GM18508 (cell line): ENCODE measurements around the gene FTO.

ENCODE experiments used
- ATAC-seq: cut with Tn5 transposase; IDR thresholded peaks from one replicate; pipeline ENCODE4 v1.9.1; 2021; ENCODE audit warnings: moderate number of reproducible peaks; ENCODE audit not compliant: insufficient read depth, unreplicated experiment

FTO gene

DNA sequence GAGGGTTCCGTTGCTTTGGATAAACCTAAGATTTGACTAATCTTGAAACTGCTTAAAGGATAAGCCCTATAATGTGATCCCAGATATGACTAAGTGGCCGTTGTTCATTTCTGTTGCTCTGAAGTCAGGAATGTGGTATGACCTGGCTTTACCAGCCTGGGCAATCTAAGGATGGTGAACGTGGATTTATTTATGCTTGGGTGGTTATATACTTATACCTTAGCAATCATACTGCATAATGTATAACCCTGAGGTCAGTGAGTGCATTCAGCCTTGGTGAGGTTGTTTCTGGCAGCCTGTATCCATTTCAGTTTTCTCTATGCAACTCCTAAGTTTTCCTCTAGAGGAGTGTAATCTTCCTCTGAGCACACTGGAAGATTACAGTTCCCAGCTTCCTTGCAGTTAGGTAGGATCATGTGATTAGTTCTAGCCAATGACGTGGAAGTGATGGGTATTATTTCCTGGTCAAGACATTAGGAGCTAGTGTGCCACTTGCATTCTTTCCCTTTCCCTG, 41.9 kb downstream of the FTO start:
- no peak for ATAC-seq

DNA sequence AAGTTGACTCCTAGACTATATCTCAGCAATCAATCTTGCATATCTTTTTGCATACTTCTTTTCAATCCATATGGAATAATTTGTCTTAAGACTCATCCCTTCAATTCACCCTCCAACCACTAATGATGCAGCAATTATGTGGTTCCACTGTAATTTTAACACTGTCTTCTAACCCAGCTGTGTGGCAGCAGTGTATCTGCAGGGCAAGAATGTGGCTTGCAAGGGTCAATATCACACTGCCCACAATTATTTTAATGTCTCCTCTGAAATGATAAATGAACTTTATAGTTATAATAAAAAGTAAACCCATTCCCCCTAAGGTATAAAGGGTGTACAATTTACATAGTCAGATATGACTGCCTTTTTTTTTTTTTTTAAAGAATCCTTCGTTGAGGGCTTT, 48.6 kb downstream of the FTO start:
- no peak for ATAC-seq

DNA sequence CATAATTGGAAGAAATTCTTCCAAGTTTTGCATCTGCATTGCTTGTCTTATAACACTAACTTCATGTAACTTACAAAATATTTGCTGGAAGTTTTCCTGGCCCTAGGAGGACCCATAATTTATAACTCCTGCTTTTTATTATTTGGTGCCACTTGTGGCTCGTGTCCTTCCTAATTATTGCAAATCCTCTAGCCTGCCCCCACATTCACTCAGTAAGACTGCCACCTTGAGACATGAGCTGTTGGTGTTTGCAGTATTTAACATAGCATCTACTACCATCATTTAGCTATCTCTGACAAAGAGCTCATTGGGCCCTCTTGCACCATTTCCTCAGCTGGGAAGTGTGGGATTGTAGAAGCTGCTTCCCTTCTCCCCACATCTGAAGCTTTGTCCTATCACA, 49.5 kb downstream of the FTO start:
- ATAC-seq, result no peak

DNA sequence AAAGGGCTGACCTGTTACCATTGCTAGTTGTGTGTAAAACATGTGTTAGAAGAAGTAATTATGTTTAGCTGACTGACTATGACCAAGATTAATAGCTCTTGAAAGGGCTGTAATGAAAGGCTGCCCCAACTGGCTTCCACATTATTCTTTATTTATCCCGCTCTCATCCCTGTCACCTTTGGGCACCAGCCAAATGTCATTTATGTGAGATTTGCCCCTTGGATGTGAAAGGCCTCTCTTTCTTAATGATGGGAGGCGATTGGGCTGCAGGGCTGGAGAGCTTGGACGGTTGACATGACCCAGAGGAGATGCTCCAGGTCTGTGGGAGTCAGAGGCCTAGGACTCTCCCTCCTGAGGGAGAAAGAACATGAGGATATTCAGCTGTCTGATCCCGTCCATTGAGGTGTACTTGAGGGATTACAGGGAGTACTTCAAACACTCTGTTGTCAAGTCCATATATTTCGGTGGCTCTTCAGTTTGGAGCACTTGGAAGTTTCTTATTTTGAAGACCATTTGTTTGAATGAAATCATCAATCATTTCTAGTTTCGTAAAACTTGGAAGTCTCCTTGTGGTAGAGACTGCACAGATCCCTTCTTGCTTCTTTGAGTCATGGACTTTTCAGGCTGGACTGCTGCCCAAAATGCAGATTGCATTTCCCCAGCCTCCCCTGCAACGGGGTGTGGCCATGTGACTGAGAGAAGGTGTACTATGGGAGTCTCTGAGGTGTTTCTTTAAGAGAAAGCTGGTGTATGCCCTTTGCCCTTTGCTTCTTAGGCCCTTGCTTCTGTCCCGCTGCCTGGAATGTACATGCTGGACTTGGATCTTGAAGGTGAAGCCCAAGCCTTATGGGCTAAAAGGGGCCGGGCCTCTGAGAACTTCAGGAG, 51.3 kb downstream of the FTO start:
- no peak for ATAC-seq

DNA sequence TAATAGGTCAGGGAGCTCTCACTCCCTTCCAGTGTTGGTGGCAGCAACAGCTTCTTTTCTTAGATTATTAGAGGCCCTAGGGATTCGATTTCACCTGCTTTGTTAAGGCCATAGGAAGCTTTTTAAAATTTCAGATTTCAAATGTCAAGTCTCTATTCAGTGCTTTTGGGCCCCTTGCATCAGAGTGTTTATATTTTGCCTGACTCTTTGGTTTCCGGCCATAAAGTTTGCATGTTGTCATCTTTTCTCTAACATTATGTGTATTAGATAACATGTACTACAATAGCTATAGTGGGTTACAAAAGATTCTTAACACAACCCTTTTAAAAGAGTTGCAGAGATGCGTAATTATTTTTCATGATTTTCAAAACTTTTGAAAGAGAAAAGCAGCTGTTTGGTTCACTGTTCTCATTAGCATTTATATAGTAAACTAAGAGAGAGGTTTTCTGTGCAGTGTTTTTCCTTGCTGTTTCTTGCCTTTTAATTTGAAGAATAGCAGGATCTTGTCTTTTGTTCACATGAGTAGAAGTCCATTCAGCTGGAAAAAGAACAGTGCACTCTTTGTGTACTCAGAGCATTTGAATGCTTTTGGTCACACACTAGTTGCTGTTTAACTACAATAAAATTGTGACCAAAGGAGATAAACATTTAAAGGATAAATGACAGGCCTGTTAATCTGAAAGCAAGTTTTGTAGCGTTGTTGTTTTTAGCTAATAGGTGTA, 52.5 kb downstream of the FTO start:
- no peak for ATAC-seq

DNA sequence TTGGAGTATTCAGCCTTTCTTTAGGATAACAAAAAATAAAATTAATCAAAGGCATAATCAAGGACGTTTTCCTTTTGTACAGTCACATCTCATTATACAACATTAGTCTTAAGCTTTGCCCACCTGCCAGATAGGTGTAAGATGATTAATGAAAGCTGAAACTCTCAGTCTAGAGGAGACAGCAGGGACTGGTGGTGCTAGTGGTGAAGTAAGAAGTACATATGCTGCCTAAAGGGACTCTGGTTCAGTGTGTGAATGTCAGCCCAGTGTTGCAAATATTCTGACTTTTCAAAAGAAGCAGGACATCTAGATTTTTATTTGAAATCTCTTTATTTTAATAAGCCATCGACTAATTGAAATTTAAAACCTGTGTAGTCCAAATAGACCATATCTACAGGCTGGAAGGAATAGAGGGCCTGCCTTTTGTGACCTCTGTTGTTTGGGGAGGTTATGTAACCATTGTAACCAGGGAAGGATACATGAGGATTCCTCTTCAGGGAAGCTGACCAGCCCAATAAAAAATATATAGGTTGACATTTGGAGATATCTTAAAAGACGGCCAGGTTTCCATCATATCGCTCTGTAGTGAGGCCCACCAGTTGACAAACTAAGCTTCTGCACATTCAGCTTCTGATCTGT, 54.1 kb downstream of the FTO start:
- ATAC-seq, result no peak

DNA sequence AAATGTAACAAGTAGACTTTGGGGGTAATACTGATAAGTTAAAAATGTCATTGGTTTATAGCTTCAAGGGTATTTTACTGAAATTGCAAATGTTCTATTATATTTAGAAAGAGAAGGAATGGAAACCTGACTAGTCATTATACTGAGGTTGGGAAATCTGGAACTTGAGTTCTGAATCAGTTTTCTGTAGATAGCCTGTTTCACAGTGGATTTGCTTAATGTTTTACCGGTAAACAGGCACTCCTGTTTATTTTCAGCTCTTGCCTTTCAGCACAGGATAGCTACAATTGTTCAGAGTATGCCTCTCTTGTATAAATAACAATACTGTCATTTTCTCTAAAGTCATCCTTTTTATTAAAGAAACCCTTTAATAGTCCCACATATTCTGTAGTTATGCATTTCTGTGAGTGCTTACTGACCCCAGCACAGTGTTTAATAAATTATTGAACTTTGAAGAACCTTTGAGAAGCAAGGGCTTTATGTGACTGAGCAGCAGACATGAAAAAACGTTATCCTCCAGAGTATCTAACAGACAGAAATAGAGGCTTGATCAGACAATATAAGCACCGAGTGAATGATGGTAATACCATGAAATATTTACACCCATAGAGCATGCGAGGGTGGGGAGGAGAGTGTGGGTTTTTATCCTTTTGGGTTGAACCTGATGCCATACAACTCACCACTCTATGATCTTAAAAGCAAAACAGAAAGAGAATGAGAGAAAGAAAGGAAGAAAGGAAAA, 58.2 kb downstream of the FTO start:
- ATAC-seq, result no peak

DNA sequence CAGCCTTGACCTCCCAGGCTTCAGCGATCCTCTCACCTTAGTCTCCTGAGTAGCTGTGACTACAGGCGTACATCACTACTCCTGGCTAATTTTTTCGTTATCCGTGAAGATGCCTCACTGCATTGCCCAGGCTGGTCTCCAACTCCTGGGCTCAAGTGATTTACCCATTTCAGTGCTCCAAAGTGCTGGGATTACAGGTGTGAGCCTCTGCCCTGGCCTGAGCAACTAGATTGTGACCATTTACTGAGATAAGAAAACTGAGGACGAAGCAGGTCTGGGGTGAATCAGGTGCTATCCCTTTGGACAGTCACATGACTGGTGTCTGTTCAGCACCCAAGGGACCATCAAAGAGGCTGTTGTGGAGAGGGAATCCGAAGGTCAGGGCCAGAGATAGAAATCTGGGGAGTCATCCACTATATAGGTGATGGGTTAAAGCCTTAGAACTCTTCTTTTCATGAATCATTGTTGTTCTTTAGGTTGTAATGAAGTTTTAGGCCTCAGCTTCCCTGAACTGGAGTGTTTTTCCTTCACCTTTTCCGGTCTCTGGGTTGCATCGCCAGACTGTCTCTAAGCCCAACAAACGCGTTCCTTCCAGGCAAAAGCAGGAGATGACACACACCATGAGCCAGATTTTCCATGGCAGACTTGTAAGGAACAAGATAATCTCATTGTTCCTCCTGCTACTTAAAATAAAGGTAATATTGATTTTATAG, 62.5 kb downstream of the FTO start:
- ATAC-seq, result no peak

DNA sequence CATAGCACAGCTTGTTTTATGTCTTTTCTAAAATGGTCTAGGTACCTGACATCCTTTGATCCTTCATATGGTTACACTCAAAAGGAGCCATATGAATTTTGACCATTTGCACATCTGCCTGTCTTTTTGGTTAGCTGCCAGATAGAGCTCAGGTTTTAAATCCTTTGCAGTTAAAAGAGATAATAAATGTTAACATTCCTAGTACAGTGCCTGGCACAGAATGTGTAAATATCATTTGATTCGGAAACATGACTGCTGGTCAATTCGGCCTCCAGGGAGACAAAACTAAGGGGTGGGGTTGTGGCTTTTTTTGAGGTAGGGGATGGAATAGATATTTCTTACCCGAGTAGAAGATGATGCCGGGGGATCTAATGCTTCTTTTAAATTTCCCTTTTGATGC, 64.2 kb downstream of the FTO start:
- ATAC-seq, result no peak

DNA sequence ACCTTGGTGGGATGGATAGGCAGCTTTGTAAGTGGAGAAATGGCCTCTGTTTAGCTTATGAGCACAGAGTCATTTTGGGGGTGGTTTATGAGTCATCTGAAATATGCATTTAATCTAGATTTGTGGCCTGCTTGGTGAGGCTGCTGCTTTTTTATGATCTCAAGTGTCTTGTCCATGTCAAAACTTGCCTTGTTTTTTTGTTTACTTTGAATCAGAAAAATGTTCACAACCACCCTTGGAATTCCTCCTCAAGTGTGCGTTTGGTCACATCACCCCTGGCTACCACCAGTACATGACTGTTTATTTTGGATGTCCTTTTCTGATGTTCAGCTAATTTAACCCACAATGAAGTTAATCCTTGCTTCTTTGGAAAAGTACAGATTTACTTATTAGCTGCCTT, 64.6 kb downstream of the FTO start:
- no peak for ATAC-seq

DNA sequence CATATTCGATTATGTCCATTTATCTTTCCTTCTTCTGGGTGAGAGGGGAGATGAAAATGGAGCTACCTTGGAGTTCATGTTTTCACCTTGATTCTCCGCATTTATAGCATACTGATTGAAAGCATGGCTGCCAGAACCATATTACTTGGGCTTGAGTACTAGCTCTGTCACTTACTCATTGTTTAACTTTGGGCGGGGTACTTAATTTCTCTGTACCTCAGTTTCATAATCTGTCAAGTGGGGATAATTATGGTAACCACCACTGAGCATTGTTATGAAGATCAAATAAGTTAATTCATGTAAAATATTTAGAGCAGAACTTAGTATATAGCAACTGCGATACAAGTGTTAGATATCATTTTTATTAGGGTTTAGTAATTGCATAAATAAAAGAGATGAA, 65.2 kb downstream of the FTO start:
- ATAC-seq, result no peak

DNA sequence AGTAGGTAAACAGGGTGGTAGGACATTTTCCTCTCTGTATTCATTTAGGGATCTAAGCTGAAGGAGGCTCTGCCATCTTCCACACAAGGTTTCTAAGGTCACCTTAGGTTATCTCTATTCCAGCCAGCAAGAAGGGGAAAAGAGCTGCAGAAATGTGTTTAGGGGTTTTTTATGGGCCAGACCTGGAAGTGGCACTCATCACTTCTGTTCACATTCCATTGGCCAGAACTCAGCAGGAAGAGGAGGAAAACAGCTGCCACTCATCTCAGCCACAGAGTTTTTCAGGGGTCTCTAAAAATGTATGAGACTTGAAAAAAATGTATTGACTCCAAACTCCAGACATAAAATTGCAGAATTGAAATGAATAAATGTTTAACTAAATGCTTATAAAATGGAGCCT, 65.8 kb downstream of the FTO start:
- no peak for ATAC-seq

DNA sequence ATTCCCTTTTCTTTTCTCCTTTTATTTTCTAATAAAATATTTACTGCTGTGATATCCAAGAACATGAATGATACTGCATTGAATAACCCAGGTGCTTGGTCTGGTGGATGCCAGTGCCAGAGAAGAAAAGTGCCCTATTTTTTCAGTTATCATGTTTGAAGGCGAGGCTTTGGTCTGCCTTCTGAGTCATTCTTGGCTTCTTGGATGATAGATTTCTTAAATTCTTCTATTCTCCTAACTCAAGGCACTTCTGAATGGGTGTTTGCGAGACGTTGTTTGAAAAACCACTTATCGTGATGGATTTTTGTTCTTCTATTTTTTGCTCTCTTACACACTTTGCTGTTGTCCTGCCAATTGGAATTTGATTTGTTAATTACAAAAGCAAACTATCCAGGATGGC, 66.7 kb downstream of the FTO start:
- no peak for ATAC-seq

DNA sequence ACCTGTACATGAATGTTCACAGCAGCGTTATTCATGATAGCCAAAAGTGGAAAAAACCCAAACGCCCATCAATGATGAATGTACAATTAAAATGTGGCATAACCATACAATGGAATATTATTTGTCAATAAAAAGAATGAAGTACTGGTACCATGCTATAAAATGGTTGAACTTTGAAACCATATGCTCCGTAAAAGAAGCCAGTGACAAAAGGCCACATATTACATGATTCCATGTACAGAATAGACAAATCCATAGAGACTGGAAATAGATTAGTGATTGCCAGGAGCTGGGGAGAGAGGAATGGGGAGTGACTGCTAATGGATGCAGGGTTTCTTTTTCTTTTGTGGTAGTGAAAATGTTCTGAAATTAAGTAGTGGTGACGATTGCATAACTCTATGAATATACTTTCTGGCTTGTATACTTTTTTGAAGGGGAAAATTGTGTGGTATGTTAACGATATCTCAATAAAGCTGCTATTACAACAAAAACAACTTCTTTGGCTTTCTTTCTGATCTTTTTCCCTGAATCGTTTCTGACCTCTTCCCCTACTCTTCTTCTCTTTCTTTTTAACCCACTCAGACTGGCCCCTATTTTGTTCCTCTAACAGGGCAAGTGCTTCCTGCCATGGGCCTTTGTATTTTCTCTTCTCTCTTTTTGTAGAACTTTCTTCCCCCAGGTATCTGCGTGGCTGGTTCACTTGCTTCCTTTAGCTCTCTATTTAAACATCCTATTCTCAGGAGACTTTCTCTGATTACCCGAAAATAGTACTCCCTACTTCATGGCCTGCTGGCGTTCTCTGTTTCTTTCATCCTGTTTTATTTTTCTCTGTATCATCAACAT, 67.9 kb downstream of the FTO start:
- ATAC-seq, result no peak

DNA sequence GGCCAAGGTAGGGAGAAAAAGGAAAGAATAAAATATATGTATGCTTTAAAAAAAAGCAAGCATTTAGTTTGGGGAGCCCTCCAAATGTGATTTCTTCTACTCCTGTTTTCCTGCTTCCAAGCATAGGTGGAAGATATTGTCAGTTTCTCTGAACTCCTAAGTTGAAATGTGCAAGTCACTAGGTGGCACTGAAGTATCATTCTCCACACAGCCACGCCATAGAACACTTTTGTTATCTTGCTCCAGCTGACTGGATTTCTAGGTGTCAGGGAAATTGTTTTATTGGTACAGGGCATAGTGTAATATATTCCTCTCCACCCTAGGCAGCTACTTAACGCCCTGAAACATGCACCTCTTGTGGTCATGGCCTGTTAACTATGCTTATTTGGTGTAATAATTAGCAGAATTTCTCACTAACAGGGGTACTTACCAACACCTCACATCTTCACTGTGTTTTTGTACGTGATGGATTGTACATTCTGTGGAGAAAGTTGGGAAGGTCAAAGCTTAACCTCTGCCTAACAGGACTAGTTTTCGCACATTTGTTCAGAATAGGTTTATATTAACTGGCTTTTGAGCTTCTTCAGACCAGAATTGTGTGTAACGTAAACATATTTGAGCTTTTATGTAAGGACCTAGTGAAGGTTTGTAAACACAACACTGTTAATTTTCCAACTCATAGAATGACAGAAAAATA, 69.3 kb downstream of the FTO start:
- ATAC-seq, result no peak

DNA sequence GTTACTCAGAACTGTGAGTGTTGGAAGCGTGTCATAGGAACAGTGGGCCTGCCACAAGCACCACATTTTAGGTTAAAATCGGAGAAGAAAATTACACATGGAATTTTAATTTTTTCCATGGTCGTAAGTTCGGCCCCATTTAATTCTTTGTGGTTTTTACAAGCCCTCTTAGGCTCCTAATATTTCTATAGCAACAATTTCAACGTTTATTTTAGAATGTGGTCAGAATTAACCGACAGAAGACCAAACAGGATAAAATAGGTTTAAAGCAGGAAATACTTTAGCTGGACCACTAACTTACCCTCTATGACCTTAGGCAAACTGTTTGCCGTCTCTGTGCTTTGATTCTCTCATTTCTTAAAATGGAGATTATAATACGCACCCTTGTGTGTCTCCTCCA, 69.9 kb downstream of the FTO start:
- no peak for ATAC-seq

DNA sequence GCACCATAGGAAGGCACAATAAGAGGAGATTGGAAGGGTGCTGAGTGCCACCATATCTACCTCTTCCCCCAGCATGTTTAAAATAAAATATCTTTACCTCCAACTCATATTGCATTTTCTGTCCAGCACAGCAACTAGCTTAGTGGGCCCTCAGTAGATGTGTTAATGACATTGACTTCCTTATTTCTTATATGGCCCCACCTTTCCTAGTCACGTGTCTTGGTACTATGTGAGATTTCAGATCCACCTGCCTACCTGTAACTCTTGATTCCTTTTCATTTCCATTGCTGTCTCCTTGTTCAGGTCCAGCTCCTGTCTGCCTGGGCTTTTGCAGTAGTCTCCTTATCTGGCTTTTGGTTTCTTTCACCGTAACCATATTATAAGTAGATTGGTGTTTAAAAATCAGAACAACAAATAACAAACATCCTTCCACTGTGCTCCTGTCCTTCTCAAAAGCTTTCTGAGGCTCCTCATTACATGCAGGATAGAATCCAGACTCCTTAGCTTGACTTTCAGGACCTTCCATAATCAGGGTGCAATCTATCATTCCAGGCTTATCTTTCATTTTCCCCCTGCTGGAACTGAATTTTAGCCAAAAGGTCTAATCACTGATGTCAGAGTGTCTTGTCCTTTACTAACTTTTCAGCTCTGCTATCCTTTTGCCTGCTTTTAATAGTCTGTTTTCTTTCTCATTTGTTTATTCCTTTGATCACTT, 71.3 kb downstream of the FTO start:
- no peak for ATAC-seq
